Right atrium auricular region (tissue), 2 donors: Measurements from ENCODE around the gene FIGNL1. TPM values are rescaled to one million over a fixed set of nuclear protein-coding genes. Genes with fewer than 3 reads are reported as not detected.

ENCODE experiments used
- DNase-seq: peaks from one replicate; pipeline ENCODE4 v3.0.0-alpha.2; 2019; ENCODE audit warnings: low spot score
- H3K27ac ChIP-seq, 2 donors: fragments of 200-600 bp; sonication (generic); 1 replicate in 1 of 2; 2 replicates in 1 of 2; pipeline ENCODE4 v1.5.1; 2016 to 2019
- H3K27me3 ChIP-seq, 2 donors: fragments of 200-600 bp; sonication (generic); one replicate each; pipeline versions ENCODE4 v1.5.1 to v1.6.0; 2017 to 2019
- H3K36me3 ChIP-seq: fragments of 200-600 bp; sonication (generic); one replicate; pipeline ENCODE4 v1.5.1; 2016
- H3K4me1 ChIP-seq, 2 donors: fragments of 200-600 bp; sonication (generic); one replicate each; pipeline versions ENCODE4 v1.5.1 to v1.6.0; 2017 to 2019
- H3K4me3 ChIP-seq, 2 donors: fragments of 200-600 bp; sonication (generic); 1 replicate in 1 of 2; 2 replicates in 1 of 2; pipeline ENCODE4 v1.5.1; 2017 to 2019; ENCODE audit warnings: mild to moderate bottlenecking in 1 of 2, moderate library complexity in 1 of 2
- H3K9me3 ChIP-seq, 2 donors: fragments of 200-600 bp; sonication (generic); one replicate each; pipeline ENCODE4 v1.5.1; 2019
- total RNA-seq, 2 donors: library from RNA; depleted of rRNA; stranded (reverse); fragments of >200 nt; gene quantifications; one replicate each; pipeline ENCODE4 v1.1.0, GENCODE V29; 2016
- TF ChIP-seq, protein P1 (sequence below), 2 donors: fragments of 200-600 bp; sonication (generic); IDR thresholded peaks; one replicate each; pipeline ENCODE4 v1.5.1; 2019; ENCODE audit warnings: antibody characterized with exemption in 2 of 2

FIGNL1 gene
- total RNA-seq, 2 donors from 2014 or later = 4.7 TPM

DNA sequence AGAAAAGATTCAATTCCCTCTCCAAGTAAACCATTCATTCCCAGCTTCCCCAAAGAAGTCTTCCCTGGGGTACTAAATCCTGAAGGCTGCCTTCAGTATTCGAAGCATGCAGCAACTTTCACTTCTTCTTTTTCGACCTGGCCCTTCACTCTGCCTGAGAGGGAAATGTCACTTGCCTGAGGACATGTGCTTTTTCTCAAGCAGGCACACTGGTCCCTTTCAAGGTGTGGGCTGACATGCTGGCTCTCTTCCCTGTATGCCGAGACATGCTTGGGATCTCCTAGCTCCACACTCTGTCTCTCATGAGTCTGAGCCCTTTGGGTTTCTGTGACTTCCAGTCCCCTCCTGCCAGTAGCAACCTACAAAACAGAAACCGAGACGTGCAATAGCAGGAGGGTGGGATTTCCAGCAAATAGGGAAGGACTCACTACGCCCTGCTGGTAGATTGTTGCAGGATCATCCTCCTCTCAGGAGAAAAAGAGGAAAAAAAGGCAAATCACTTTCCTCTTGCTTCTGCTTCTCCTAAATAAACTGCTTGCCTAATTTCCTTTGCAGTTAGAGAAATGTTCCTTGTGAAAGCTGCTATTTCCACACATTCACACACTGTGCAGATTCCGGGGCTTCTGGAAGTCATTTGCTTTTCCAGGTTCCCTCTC, 33.5 kb downstream of the FIGNL1 start:
- no peak overlapping the region for H3K4me3 ChIP-seq
- H3K27me3 ChIP-seq = no peaks in the 10 kb centered on the region
- no peaks in the 10 kb centered on the region for H3K9me3 ChIP-seq
- peak; percentile 55 for DNase-seq
- H3K36me3 ChIP-seq = no peaks in the 10 kb centered on the region
- H3K4me1 ChIP-seq = no peaks in the 10 kb centered on the region
- H3K27ac ChIP-seq = no peak overlapping the region
- TF ChIP-seq, protein P1, sequence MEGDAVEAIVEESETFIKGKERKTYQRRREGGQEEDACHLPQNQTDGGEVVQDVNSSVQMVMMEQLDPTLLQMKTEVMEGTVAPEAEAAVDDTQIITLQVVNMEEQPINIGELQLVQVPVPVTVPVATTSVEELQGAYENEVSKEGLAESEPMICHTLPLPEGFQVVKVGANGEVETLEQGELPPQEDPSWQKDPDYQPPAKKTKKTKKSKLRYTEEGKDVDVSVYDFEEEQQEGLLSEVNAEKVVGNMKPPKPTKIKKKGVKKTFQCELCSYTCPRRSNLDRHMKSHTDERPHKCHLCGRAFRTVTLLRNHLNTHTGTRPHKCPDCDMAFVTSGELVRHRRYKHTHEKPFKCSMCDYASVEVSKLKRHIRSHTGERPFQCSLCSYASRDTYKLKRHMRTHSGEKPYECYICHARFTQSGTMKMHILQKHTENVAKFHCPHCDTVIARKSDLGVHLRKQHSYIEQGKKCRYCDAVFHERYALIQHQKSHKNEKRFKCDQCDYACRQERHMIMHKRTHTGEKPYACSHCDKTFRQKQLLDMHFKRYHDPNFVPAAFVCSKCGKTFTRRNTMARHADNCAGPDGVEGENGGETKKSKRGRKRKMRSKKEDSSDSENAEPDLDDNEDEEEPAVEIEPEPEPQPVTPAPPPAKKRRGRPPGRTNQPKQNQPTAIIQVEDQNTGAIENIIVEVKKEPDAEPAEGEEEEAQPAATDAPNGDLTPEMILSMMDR (IDR thresholded peaks at IDR 0.05) = no peak

GRCh38 chr7:50415844-50416364, 34.2 kb downstream of the FIGNL1 start:
- no peaks in the 10 kb centered on the region for H3K27me3 ChIP-seq
- H3K36me3 ChIP-seq = no peaks in the 10 kb centered on the region
- TF ChIP-seq, protein P1 (IDR thresholded peaks at IDR 0.05) = no peak
- no peak overlapping the region for H3K4me3 ChIP-seq
- DNase-seq = no peak
- no peak overlapping the region for H3K27ac ChIP-seq
- no peaks in the 10 kb centered on the region for H3K9me3 ChIP-seq
- no peaks in the 10 kb centered on the region for H3K4me1 ChIP-seq

GRCh38 chr7:50413561-50413960, 36.6 kb downstream of the FIGNL1 start:
- Histone ChIP-seq H3K27ac (no peak overlapping the region), H3K4me1 (no peaks in the 10 kb centered on the region), H3K4me3 (no peak overlapping the region), H3K27me3 (no peaks in the 10 kb centered on the region), H3K36me3 (no peaks in the 10 kb centered on the region), H3K9me3 (no peaks in the 10 kb centered on the region)
- TF ChIP-seq, protein P1 (IDR thresholded peaks at IDR 0.05) = no peak
- no peak for DNase-seq

DNA sequence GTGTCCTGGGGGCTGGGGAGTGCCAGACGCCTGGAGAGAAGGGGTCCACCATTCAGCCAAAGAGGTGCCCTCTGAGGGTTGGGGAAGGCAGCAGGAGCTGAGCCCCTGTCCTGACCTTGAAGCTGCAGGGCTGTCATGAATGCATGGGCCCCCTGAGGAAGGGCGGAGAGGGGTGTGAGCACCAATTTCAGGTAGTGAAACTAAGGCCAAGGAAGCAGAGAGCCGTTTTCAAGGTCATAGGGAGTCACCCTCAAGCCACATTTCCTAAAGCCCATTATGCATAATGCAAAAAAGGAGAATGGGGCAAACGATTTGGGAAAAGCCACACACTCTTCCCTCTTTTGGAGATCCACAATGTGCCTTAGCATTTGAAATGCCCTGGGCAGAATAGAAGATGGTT, 37.2 kb downstream of the FIGNL1 start:
- Histone ChIP-seq H3K4me1 (no peaks in the 10 kb centered on the region), H3K4me3 (no peak overlapping the region), H3K27me3 (no peaks in the 10 kb centered on the region), H3K27ac (no peak overlapping the region), H3K9me3 (no peaks in the 10 kb centered on the region), H3K36me3 (no peaks in the 10 kb centered on the region)
- TF ChIP-seq, protein P1 (IDR thresholded peaks at IDR 0.05) = no peak
- no peak for DNase-seq

- TF ChIP-seq, protein P1 (IDR thresholded peaks at IDR 0.05) = no peak
- H3K4me1 ChIP-seq = no peaks in the 10 kb centered on the region
- H3K9me3 ChIP-seq = no peaks in the 10 kb centered on the region
- H3K27me3 ChIP-seq = no peaks in the 10 kb centered on the region
- no peak overlapping the region for H3K27ac ChIP-seq
- H3K4me3 ChIP-seq = no peak overlapping the region
- H3K36me3 ChIP-seq = no peaks in the 10 kb centered on the region
- DNase-seq = no peak
Measured at GRCh38 chr7:50411332-50411731, 38.8 kb downstream of the FIGNL1 start.
